ENCODE data around the gene SOHLH1.

Gene SOHLH1

DNA sequence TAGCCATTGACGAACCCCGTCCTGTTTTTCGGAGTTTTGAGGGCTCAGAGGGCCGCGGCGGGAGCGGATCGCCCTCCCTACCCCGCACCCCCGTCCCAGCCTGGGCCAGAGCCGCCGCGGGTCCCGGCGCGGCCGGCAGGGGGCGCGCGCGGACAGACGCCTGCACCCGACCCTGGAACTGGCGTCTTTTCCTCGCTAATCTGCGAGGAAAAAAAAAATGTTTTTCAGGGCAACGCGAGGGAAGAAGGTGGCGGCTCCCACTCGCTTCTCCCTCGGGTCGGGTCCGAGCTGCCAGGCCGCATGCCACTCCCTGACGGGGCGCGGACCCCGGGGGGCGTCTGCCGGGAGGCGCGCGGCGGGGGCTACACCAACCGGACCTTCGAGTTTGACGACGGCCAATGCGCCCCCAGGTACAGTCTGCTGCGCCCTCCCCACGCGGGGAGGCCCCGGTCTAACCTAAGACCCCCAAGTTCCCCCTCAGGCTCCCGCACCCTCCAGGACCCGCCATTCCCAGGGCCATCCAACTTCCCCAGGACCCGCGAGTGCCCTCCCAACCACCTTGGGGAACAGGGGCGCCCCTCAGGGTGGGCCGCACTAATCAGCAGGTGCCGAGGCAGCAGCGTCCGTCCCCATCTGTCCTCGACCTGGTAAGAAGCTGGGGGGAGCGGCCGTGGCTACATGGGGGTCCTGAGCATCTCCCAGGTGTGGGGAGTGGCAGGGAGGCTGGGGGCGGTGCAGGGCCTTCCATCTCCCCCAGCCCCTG lies 2.9 kb upstream of the SOHLH1 start, which contains the start of gene KCNT1:
Gene KCNT1, plus strand, starts transcription at position 227 of the 763 bp plus-strand sequence. Its CDS starts 74 bp downstream, at position 301.
- peak; percentile 9 to 32 for DNase-seq

DNA sequence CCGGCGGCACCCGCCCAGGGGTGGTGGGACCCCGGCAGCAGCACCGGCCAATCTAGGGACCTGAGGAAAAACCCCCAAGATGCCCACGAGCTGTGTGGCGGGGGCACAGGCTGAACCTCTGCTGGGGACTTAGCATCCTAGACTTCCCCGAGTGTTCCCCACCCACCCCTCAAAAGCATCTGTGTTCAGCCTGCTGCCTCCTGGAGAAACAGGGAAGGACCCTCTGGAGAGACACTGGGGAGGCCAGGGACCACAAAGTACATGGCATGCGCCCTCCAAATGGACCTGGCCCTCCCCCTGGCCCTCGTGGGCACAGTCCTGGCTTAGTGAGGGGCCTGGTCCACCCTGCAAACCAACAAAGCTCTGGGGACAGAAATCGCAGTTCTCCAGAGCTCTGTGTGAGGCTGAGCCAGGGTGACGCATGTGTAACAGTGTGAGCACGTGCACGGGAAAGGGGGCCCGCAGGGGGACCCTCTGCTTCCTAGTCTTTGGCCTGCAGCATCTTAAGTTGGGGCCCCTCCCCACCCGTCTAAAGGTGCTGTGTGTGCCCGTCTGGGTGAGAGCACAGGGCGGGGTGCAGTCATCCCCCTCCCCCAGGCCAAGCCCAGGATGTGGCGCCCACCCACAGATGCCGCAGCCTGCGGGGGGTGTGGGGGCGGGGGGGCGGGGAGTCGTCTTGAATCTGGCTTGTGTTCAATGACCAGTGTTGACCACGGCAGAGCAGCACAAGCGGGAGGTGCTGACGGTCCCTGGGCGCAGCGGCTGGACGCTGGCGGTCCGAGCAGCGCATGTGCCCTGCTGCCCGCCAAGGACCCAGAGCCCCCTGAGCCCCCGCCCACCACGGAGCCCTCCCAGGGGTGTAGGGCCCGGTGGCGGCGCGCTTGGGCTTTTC lies 2.0 kb upstream of the SOHLH1 start:
- no peak for DNase-seq

DNA sequence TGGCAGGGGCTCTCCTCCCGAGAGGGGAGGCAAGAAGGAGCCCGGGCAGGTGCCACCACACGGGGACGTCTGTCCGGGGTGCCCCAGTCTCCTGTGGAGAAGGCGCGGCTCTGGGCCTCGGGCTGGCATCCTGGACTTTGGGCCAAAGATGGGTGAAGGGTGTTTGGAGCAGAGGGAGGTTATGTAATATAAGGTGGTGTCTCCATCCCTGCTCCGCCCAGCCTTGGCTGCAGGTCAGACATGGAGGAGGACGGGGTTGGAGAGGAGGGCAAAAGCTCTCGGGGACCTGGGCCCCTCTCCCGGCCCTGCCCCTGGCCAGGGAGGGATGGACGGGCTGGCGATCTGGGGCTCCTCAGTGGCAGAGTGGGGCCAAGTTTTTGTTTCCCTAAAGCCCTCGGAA lies 1.2 kb upstream of the SOHLH1 start:
- DNase-seq, result no peak

DNA sequence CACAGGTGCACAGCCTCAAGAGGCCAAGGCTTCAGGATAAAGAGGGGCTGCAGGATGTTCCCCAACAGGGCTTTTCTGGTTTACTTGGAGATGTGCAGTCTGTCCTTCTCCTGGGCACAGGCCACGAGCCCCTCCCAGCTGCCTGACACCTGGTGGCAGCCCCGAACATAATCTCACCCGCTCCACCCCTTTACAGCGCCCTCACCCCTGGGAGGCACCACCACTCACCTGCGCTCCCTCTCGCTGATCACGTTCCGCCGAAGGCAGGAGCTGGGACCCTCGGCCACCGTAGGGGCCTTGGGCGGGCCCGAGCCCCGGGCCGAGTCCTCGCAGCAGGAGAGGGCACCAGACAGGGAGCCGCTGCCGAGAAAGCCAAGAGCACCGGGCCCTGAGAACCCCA lies 514 bp downstream of the SOHLH1 start:
- DNase-seq, result no peak

DNA sequence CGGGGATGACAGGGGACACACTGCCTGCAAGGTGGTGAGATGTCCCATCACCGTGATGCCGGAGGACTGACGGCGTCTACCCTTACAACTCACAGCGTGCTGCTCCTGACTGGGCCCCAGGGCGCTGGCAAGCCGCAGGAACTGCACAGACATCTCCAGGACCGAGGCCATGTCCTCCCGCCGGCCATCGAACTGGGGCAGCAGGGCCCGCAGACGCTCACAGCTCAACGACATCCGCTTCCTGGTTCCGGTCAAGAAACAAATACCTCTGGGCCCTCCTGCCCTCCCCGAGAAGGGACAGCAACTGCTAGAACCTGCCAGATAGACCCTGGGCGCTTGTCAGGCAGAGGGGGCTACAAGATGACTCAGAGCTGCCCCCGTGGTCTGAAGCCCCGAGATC lies 1.0 kb downstream of the SOHLH1 start:
- no peak for DNase-seq

DNA sequence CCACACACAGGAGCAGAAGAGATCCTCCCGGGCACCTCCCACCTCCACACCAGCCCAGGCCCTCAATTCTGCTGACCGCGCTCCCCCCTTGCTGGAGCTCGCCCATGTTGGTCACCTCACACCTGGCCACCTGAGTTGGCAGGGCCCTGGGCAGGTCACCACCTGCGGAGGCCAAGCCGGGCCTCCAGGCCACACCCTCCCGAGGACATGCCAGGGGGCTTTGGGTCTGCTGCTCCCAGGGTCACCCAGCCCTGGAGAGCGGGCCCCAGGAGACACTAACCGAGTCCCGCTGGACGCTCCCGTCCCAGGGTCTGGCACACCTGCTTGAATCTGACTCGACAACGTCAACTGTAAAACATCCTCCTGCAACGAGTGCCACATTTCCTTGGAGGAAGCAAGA lies 2.1 kb downstream of the SOHLH1 start:
- no peak for DNase-seq

DNA sequence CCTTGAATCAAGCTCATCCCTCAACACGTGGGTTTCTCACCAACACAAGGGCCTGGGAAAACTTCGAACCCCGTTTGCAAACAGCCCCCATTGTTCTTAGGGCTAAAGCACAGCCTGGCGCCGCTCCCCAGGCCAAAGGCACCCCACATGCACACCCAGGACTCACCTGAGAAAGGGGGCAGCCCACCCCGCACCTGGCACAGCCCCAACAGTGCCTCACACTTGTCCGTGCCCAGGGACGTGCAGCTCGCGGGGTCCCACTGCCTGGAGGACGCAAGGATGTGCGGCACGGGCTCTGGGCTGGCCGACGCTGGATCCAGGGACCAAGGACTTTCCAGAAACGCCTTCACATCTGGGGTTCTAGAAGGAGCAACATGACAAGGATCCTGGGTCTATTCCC lies 2.8 kb downstream of the SOHLH1 start:
- DNase-seq, result no peak

DNA sequence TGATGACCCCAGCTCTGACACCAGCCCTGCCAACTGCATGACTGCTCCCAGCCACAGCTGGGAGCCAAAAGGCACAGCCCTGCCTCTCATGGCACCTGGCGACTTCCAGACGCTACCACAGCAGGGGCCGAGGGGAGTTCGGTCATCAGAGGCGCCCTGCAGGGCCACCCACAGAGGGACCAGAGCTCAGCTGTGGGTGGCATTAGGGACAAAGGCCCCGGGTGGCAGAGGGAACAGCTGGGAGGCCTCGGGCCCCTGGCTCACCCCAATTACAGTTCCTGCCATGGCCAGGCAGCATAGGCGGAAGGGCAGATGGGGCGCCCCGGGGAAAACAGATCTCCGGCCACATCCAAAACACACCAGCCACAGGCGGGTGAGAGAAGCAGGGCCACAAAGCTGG lies 3.6 kb downstream of the SOHLH1 start:
- no peak for DNase-seq

DNA sequence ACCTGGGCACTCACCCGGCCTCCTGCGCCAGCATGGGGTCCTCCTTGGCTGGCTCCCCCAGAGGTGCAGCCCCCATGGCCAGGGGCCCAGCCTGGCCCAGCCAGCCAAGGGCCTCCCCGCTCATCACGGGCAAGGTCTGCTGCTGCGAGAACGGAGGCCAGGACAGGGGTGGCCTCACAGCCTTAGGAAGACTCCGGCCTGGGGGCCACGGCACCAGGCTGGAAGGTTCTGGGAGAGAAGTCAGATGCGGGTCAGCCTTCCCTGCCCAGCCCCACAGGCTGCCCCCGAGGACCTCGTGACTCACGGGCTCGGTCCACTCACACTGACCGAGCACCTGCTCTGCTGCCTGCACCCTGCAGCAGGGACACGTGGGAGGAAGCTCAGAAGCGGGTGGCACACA lies 4.2 kb downstream of the SOHLH1 start:
- no peak for DNase-seq

DNA sequence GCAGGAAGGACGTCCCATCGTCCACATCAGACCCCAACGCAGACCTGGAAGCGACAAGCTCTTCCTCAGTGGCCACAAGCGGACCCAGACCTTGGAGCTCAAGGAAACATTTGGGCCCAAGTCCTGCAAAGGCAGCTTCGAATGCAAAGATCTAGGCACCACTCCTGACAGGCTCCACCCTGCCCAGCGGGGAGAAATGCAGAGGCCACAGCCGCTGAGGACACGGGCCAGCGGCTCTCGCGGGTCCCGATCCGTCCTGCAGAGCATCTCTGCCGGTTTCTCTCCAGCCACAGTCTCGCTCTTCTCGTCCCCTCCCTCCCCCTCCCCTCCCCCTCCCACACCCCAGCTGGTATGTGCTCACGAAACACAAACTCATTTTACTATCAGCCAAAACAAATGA lies 4.9 kb downstream of the SOHLH1 start:
- DNase-seq, result no peak

DNA sequence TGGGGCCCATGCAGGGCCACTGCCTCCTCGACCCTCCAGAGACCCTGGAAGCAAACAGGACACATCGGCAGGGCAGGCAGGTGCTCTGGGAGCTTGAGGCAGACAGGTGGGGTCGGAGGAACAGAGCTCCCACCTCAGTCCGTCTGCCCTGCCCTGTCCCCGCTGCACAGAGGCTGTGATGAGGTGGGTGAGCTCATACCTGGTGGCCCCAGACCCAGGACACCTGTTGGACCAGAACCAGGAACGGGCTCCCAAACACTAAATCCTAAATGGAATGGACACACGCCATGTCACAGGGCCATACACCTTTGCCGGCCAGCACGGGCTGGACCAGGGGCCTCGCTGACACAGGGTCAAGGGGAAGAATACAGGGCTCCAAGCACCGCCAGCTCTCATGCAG lies 5.5 kb downstream of the SOHLH1 start:
- no peak for DNase-seq

DNA sequence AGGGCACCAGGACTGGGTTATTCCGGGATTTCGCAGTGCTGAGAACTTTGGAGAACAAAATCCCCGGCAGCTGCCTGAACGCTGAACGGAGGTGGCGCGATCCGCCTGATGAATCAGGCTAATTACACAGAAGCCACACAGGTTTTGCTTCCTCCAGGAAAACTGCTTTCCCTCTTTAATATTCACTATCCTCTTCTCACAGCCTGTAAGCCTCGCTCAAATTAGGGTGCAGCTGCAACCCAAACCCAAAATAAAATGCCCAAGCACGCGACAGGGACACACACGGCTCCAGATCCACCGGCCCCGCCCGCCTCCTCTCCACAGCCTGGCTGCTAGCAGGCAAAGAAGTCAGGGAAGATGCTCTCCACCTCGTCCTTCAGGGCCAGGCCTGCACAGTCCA lies 6.0 kb downstream of the SOHLH1 start:
- no peak for DNase-seq

DNA sequence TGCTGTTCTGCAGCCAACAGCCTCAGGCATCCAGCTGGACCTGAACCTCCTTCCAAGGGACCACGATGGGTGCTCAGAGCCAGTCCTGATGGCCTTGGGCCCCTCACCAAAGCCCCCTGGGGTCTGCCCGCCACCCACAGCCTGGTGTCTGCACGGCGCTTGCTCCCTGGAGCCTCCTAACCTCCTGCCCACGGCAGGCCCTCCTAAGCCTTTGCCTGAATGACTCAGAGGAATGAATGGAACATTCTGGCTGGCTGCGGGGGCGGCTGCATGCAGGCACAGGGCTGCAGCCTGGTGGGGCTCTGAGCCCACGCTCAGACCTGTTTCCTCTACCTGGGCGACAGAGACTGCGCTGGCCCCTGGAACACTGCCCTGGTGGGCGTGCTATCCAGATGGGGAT lies 6.9 kb downstream of the SOHLH1 start:
- no peak for DNase-seq

DNA sequence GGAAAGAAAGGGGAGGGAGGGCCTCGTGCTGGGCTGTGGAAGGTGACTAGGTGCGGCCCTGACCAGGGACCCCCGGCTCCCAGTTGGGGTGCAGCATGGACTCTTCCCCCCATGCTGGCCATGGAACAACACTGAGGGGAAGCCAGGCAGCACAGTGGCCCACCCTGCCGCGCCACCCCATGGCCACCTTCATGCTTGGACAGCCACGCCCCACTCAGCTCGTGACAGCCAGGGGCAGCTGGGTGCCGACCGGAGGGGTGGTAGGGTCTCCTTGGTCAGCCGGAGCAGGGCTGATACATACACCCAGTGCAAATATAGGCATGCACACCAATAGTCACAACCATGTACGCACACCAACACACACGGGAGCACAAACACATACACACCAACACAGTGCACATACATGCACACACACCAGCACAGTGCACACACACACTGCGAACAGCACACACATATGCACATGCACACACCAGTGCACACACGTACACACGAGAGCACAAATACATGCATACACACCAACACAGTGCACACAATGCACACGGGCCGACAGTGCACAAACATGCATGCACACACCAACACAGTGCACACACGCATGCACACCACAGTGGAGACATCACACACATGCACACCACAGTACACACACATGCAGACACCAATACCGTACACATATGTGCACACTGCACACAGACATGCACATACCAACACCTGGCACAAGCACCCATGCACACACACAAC lies 8.3 kb downstream of the SOHLH1 start:
- DNase-seq, result no peak

DNA sequence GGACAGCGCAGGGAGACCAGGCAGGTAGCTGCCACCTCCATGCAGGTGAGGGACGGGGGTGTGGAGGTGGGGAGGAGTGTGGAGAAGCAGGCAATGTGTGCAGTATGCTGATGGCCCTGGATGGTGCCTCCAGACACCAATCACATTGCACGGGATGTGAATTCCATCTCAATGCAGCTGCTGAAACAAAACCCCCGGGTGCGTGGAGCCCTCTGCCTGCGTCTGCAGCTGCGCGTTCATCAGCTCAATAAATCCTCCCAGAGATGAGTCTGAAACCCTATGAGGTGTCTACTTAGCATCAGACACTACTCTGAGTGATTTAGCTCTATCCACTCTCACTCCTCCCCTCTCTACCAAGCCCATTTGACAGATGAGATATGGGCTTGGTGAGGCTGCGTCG lies 10.3 kb downstream of the SOHLH1 start:
- no peak for DNase-seq

DNA sequence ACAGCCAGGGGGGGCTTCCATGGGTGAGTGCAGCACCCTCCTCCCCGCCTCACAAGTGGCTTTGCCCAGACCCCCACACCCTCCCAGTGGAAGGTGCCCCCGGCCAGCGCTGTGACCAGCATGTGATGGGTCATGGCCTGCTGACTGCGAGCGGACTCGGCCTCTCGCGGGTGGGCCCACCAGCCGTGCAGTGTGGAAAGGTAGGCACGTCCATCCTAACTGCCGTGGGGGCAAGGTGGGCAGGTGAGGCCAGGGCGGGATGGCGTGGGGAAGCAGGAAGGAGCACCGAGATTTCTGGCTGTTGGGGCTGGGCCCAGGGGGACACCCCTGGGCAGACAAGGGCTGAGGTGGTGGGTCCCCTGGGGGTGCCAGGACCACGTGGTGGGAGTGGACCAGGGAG lies 12.1 kb downstream of the SOHLH1 start:
- DNase-seq, result no peak

DNA sequence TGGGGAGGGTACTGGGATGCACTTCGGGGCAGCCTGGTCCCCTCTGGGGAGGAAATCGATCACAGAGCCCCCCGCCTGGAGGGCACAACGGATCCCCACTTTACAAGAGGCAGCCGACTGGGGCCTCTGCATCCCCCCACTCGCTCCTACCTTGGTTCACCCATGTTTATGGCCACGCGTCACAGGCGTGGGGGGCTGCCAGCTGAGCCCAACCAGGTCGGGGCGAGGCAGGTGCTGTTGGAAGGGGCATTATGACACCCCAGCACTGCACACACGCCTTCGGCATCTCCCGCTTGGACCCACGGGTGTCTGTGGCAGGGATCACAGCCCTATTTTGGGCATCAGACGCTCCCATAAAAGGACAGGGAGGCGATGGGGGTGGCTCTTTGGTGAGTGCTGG lies 14.6 kb downstream of the SOHLH1 start:
- DNase-seq, result no peak

DNA sequence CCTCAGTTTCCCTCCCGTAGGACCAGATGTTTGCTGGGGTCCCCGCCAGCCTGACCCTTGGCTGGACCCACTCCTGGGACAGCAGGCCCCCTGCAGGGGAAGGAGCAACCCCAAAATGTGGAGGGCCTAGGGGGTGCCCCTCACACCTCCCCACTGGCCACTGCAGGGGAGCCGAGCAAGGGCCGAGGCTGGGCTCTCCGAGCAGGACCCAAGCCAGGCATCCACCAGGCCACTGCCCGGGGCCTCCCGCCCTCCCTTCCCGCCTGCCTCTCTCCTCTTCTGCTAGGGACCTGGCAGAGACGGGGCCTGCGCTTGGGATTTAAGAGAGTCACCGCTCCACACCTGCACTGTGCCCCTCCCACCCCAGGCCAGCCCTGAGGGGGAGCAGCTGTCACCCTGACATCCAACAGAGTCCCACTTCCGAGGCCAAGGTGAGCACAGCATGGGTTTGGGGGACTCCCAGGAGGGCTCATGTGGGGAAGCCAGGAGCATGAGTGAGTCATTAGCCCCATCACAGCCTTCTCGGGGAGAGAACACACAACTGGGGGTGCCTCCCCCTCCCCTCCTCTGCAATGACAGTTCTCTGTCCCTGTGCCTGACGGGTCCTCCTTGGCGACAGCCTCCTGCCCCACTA lies 15.8 kb downstream of the SOHLH1 start:
- no peak for DNase-seq

DNA sequence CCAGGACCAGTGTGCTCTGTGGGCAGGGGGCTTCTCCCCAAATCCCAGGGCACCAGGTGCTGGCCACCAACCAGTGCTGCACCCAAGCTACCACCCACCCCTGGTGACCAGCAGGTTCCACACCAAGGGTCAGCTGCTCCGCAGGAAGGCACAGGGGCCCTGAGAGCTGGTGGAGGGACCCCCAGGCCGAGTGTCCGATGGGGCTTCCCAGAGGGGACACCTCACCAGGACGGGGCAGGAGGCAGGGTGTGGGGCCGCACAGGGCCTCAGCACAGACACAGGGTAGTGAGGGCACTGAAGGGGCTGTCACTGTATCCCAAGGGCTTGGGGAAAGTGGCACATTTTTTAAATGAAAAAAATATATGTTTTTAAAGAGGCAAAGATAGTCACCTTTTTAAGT lies 18.1 kb downstream of the SOHLH1 start:
- DNase-seq, result no peak

DNA sequence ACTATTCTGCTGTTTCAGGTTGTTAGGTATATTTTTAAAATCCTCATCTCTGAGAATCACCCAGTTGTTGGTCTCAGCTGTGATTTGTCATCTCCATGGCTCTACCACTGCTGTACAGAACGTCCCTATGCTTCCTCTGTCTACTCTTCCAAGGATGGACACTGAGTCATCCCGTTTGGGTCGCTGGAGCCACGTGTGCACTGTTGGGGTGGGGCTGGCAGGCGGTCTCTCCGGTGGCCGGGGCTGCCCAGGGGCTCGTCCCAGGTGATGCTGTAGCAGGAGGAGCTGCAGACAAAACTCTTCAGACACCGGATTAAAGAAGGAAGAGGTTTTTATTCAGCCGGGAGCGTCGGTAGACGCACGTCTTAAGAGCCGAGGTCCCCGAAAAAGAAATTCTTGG lies 19.2 kb downstream of the SOHLH1 start:
- DNase-seq, result no peak

DNA sequence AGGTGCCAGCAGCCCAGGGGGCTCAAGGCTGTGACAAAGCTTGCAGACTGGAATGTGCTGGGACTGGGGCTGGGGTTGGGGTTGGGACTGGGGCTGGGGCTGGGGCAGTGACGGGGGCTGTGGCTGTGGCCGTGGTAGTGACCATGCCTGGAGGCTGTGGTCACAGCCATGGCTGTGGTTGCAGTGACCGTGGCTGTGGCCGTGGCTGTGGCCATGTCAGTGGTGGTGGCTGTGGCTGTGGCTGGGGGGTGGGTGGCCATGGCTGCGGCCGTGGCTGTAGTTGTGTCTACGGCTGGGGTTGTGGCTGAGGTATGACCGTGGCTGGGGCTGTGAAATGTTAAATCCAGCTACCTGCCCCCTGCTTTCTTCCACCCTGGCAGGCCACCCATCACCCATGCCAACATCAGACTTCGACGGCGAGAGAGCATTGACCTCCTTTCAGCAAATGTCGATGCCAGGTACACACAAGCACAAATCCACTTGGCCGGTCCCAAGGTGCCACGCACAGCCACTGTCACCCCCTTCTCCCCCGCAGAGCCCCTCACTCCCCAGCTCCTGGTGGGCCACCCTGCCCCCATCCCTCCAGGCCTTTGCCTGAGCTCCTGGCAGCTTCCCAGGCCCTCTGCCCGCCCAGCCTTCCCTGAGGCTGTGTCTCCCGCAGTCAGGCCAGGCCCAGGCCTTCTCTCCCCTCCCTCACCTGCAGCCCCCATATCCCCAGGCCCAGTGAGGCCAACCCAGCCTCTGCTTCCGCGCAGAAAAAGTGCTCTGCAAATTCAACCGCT lies 20.9 kb downstream of the SOHLH1 start:
- DNase-seq, result no peak

DNA sequence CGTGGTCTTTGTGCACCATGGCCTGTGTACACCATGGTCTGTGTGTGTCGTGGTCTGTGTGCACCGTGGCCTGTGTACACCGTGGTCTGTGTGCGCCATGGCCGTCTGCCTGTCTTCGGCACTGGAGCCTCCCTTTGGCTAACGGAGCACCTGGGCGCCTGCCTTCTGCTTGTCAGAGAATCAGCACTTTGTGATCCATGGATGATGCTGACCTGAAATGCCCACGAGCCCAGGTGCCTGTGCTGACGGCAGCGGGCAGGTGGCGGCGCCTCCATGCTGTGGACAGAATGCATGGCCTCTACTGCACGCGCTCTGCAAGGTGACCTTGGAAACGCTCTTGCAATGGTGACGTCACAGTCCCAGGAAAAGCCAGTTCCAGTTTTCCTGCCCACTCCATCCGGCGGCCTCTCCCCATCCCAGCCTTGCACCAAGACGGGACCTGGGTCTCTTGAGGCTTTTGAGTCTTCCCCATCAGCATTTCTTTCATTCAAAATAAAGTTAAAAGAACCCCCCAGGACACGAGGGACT lies 21.6 kb downstream of the SOHLH1 start:
- DNase-seq, result no peak

Data from Kasumi-1 (cell line).